CD4-positive, alpha-beta memory T cell (primary cell): ENCODE measurements around the gene MAN2A2. TPM values are rescaled to one million over a fixed set of nuclear protein-coding genes. Genes with fewer than 3 reads are reported as not detected.

Experiments
- CTCF ChIA-PET: fragments of 350-600 bp; sonication (Branson Sonifier 250); formaldehyde crosslinking; loops from one replicate; lab custom pipeline; 2021; ENCODE audit warnings: inconsistent platforms; ENCODE audit not compliant: partially characterized antibody; lab: Charles Lee
- POLR2A ChIA-PET: fragments of 350-600 bp; sonication (Branson Sonifier 250); formaldehyde crosslinking; loops from one replicate; lab custom pipeline; 2021; ENCODE audit not compliant: partially characterized antibody; lab: Charles Lee
- DNase-seq, 5 donors: peaks; one replicate each; pipeline versions ENCODE4 v3.0.0 to v3.0.0-alpha.2; 2020 to 2022; ENCODE audit warnings: mixed read lengths in 1 of 5
- H3K27ac ChIP-seq: one replicate; pipeline ENCODE4 v1.7.0; 2013; ENCODE audit warnings: low read depth, low read length
- H3K27me3 ChIP-seq: 2 replicates; pipeline ENCODE4 v1.7.0; 2013; ENCODE audit warnings: mild to moderate bottlenecking, low read length, moderate library complexity; ENCODE audit not compliant: insufficient read depth
- H3K36me3 ChIP-seq: 2 replicates; pipeline ENCODE4 v1.7.0; 2013; ENCODE audit warnings: mild to moderate bottlenecking, low read length, moderate library complexity; ENCODE audit not compliant: insufficient read depth
- H3K4me1 ChIP-seq: 2 replicates; pipeline ENCODE4 v1.7.0; 2013; ENCODE audit warnings: mild to moderate bottlenecking, low read length, moderate library complexity; ENCODE audit not compliant: insufficient read depth
- H3K4me3 ChIP-seq, 2 donors: one replicate each; pipeline ENCODE4 v1.7.0; 2013; ENCODE audit warnings: low read length in 2 of 2, mild to moderate bottlenecking in 1 of 2
- H3K9me3 ChIP-seq, 2 donors: one replicate each; pipeline ENCODE4 v1.7.0; 2013; ENCODE audit warnings: low read length in 2 of 2, control low read depth in 1 of 2; ENCODE audit not compliant: control insufficient read depth in 1 of 2
- H3K27ac Mint-ChIP-seq, 7 donors: one replicate each; pipeline ENCODE4 v1.8.0; 2020 to 2021; ENCODE audit warnings: mixed read lengths in 7 of 7, mild to moderate bottlenecking in 6 of 7, inconsistent platforms in 3 of 7, moderate library complexity in 3 of 7
- H3K27me3 Mint-ChIP-seq, 2 donors: one replicate each; pipeline ENCODE4 v1.8.0; 2020 to 2021; ENCODE audit warnings: mixed read lengths in 2 of 2
- H3K36me3 Mint-ChIP-seq, 2 donors: one replicate each; pipeline ENCODE4 v1.8.0; 2020 to 2021; ENCODE audit warnings: mixed read lengths in 2 of 2, inconsistent platforms in 1 of 2, mild to moderate bottlenecking in 1 of 2
- H3K4me1 Mint-ChIP-seq, 4 donors: one replicate each; pipeline ENCODE4 v1.8.0; 2020 to 2021; ENCODE audit warnings: mixed read lengths in 4 of 4, mild to moderate bottlenecking in 1 of 4
- H3K4me3 Mint-ChIP-seq, 8 donors: one replicate each; pipeline ENCODE4 v1.8.0; 2020 to 2021; ENCODE audit warnings: mixed read lengths in 8 of 8, mild to moderate bottlenecking in 7 of 8, moderate library complexity in 6 of 8, inconsistent platforms in 3 of 8
- H3K9me3 Mint-ChIP-seq, 8 donors: one replicate each; pipeline ENCODE4 v1.8.0; 2020 to 2021; ENCODE audit warnings: mixed read lengths in 8 of 8, mild to moderate bottlenecking in 5 of 8, inconsistent platforms in 3 of 8, moderate library complexity in 1 of 8
- intact Hi-C: fragments of 100-400 bp; cut with micrococcal nuclease; formaldehyde crosslinking; loops from one replicate; pipeline ENCODE4 v1.15.1; 2023
- polyA plus RNA-seq, 2 donors: library from polyadenylated mRNA; unstranded; fragments of 300-500 nt; fragmentation: Illumina TruSeq; gene quantifications; one replicate each; pipeline ENCODE4 v1.2.3, GENCODE V29; 2021
- total RNA-seq, 2 experiments: library from RNA; stranded (reverse); gene quantifications; one replicate each; pipeline ENCODE4 v1.2.3, GENCODE V29; 2021

MAN2A2 gene
- total and polyA plus RNA-seq, 4 experiments from 2014 or later, result 1.3 to 126 (median 67.4) TPM

- POLR2A ChIA-PET, result no interaction called here
Measured at GRCh38 chr15:90876046-90876445, 27.1 kb upstream of the MAN2A2 start.

GRCh38 chr15:90876512-90877170 is 26.5 kb upstream of the MAN2A2 start:
- Histone ChIP-seq H3K27ac (no peak overlapping the region), H3K36me3 (peaks cover 44% of the 10 kb centered on the region), H3K4me1 (peaks cover 26% of the 10 kb centered on the region), H3K9me3 (no peaks in the 10 kb centered on the region), H3K4me3 (no peak overlapping the region), H3K27me3 (no peaks in the 10 kb centered on the region)
- peaks cover 9 to 25% (median 20%) of the 10 kb centered on the region in 4 donors for H3K4me1 Mint-ChIP-seq
- H3K9me3 Mint-ChIP-seq, result no peaks in the 10 kb centered on the region
- ChIA-PET POLR2A (no interaction called here), CTCF (interaction anchor here (1.9 kb wide), 1 partner anchor 9 kb away, joined by 8 read pairs; no protein-coding TSS in a partner anchor)
- H3K27ac Mint-ChIP-seq, result peak overlapping the region in 2 of 7 donors; percentile 56 to 57
- peaks cover 16 to 53% of the 10 kb centered on the region in 2 donors for H3K36me3 Mint-ChIP-seq
- no peak for DNase-seq
- no peaks in the 10 kb centered on the region for H3K27me3 Mint-ChIP-seq
- intact Hi-C loops, result no loop called here
- H3K4me3 Mint-ChIP-seq, result no peak overlapping the region

More at GRCh38 chr15:90876046-90876445, 27.1 kb upstream of the MAN2A2 start:
- Histone ChIP-seq H3K4me3 (no peak overlapping the region), H3K9me3 (no peaks in the 10 kb centered on the region), H3K36me3 (peaks cover 43% of the 10 kb centered on the region), H3K4me1 (peaks cover 26% of the 10 kb centered on the region), H3K27me3 (no peaks in the 10 kb centered on the region), H3K27ac (no peak overlapping the region)
- CTCF ChIA-PET, result interaction anchor here (0.6 to 1.9 kb wide), 2 partner anchors 10 to 207 kb away, joined by 4 to 8 read pairs; no protein-coding TSS in a partner anchor
- DNase-seq, result no peak
- no peaks in the 10 kb centered on the region for H3K9me3 Mint-ChIP-seq
- peak overlapping the region in 1 of 7 donors; percentile 74 for H3K27ac Mint-ChIP-seq
- peaks cover 16 to 51% of the 10 kb centered on the region in 2 donors for H3K36me3 Mint-ChIP-seq
- intact Hi-C loops, result no loop called here
- H3K4me1 Mint-ChIP-seq, result peaks cover 9 to 26% (median 20%) of the 10 kb centered on the region in 4 donors
- no peak overlapping the region for H3K4me3 Mint-ChIP-seq
- no peaks in the 10 kb centered on the region for H3K27me3 Mint-ChIP-seq

- H3K4me1 ChIP-seq, result peaks cover 22% of the 10 kb centered on the region
- ChIA-PET POLR2A (no interaction called here), CTCF (no interaction called here)
- peaks cover 8 to 23% (median 18%) of the 10 kb centered on the region in 4 donors for H3K4me1 Mint-ChIP-seq
- H3K36me3 Mint-ChIP-seq, result peaks cover 16 to 54% of the 10 kb centered on the region in 2 donors
- H3K9me3 ChIP-seq, result no peaks in the 10 kb centered on the region
- H3K27me3 ChIP-seq, result no peaks in the 10 kb centered on the region
- H3K4me3 ChIP-seq, result no peak overlapping the region
- H3K27ac ChIP-seq, result no peak overlapping the region
- H3K27me3 Mint-ChIP-seq, result no peaks in the 10 kb centered on the region
- H3K27ac Mint-ChIP-seq, result peak overlapping the region in 3 of 7 donors; percentile 53 to 65 (median 57)
- H3K4me3 Mint-ChIP-seq, result no peak overlapping the region
- peaks cover 44% of the 10 kb centered on the region for H3K36me3 ChIP-seq
- DNase-seq, result no peak
- no peaks in the 10 kb centered on the region for H3K9me3 Mint-ChIP-seq
- intact Hi-C loops, result no loop called here
Measured at GRCh38 chr15:90877315-90877714, 25.8 kb upstream of the MAN2A2 start.

- no peak for DNase-seq
- Histone ChIP-seq H3K36me3 (peaks cover 44% of the 10 kb centered on the region), H3K4me3 (no peak overlapping the region), H3K27me3 (no peaks in the 10 kb centered on the region), H3K9me3 (no peaks in the 10 kb centered on the region), H3K27ac (no peak overlapping the region), H3K4me1 (peaks cover 15% of the 10 kb centered on the region)
- Mint-ChIP-seq H3K4me3 (no peak overlapping the region), H3K9me3 (no peaks in the 10 kb centered on the region), H3K27me3 (no peaks in the 10 kb centered on the region), H3K36me3 (peaks cover 16 to 51% of the 10 kb centered on the region in 2 donors), H3K27ac (peak overlapping the region in 3 of 7 donors; percentile 4 to 53 (median 6)), H3K4me1 (peaks cover 2 to 16% (median 11%) of the 10 kb centered on the region in 4 donors)
- CTCF ChIA-PET, result no interaction called here
- intact Hi-C loops, result no loop called here
- POLR2A ChIA-PET, result no interaction called here
Measured at GRCh38 chr15:90877996-90878395, 25.1 kb upstream of the MAN2A2 start.

- Mint-ChIP-seq H3K9me3 (no peaks in the 10 kb centered on the region), H3K4me3 (no peak overlapping the region), H3K27me3 (no peaks in the 10 kb centered on the region), H3K4me1 (peaks cover 2 to 9% (median 6%) of the 10 kb centered on the region in 4 donors), H3K27ac (peak overlapping the region in 3 of 7 donors; percentile 4 to 31 (median 27)), H3K36me3 (peaks cover 16 to 50% of the 10 kb centered on the region in 2 donors)
- POLR2A ChIA-PET, result no interaction called here
- intact Hi-C loops, result no loop called here
- DNase-seq, result no peak
- CTCF ChIA-PET, result no interaction called here
- no peaks in the 10 kb centered on the region for H3K27me3 ChIP-seq
- H3K4me3 ChIP-seq, result no peak overlapping the region
- H3K36me3 ChIP-seq, result peaks cover 44% of the 10 kb centered on the region
- H3K4me1 ChIP-seq, result peaks cover 9% of the 10 kb centered on the region
- no peak overlapping the region for H3K27ac ChIP-seq
- H3K9me3 ChIP-seq, result no peaks in the 10 kb centered on the region
Measured at GRCh38 chr15:90878660-90879059, 24.4 kb upstream of the MAN2A2 start.

- Histone ChIP-seq H3K9me3 (no peaks in the 10 kb centered on the region), H3K4me3 (no peak overlapping the region), H3K27ac (no peak overlapping the region), H3K36me3 (peaks cover 44% of the 10 kb centered on the region), H3K27me3 (no peaks in the 10 kb centered on the region), H3K4me1 (no peaks in the 10 kb centered on the region)
- Mint-ChIP-seq H3K4me1 (peaks cover 0 to 2% (median under 1%) of the 10 kb centered on the region in 4 donors), H3K27me3 (peaks cover 0 to under 1% of the 10 kb centered on the region in 2 donors), H3K4me3 (no peak overlapping the region), H3K27ac (peak overlapping the region in 2 of 7 donors; percentile 12 to 57), H3K36me3 (peaks cover 16 to 50% of the 10 kb centered on the region in 2 donors), H3K9me3 (no peaks in the 10 kb centered on the region)
- intact Hi-C loops, result no loop called here
- no peak for DNase-seq
- CTCF ChIA-PET, result no interaction called here
- POLR2A ChIA-PET, result no interaction called here
Measured at GRCh38 chr15:90879730-90880366, 23.3 kb upstream of the MAN2A2 start.

- CTCF ChIA-PET, result interaction anchor here (1.4 kb wide), 1 partner anchor 233 kb away, joined by 3 read pairs; no protein-coding TSS in a partner anchor
- POLR2A ChIA-PET, result no interaction called here
- Histone ChIP-seq H3K27ac (no peak overlapping the region), H3K27me3 (no peaks in the 10 kb centered on the region), H3K9me3 (no peaks in the 10 kb centered on the region), H3K4me3 (no peak overlapping the region), H3K36me3 (peaks cover 44% of the 10 kb centered on the region), H3K4me1 (peaks cover 1% of the 10 kb centered on the region)
- Mint-ChIP-seq H3K9me3 (no peaks in the 10 kb centered on the region), H3K27me3 (peaks cover 0 to 2% of the 10 kb centered on the region in 2 donors), H3K4me3 (no peak overlapping the region), H3K4me1 (peaks cover 0 to 10% (median 5%) of the 10 kb centered on the region in 4 donors), H3K36me3 (peaks cover 16 to 51% of the 10 kb centered on the region in 2 donors), H3K27ac (no peak overlapping the region)
- DNase-seq, result no peak
- intact Hi-C loops, result no loop called here
Measured at GRCh38 chr15:90880381-90881145, 22.5 kb upstream of the MAN2A2 start.
